HL-60 (cell line): ENCODE data around the gene MAGOH.

ENCODE experiments used
- DNase-seq, 2 experiments: peaks; one replicate each; pipeline ENCODE4 v3.0.0-alpha.2; 2010 to 2020; ENCODE audit warnings: low read depth in 1 of 2, low spot score in 1 of 2
- H3K27ac ChIP-seq: fragments of 250-450 bp; sonication (Bioruptor Pico); replicated peaks from 2 replicates; pipeline ENCODE4 v1.5.1; 2020; ENCODE audit warnings: mild to moderate bottlenecking, moderate library complexity
- H3K27me3 ChIP-seq: fragments of 250-450 bp; sonication (Bioruptor Pico); 2 replicates; pipeline ENCODE4 v1.5.1; 2021; ENCODE audit warnings: mild to moderate bottlenecking, moderate library complexity; ENCODE audit not compliant: insufficient read depth, poor library complexity, severe bottlenecking
- H3K4me3 ChIP-seq: replicated peaks from 2 replicates; pipeline ENCODE4 v1.5.1; 2011; ENCODE audit warnings: mild to moderate bottlenecking, control low read depth, low read length; ENCODE audit not compliant: insufficient read depth
- CTCF ChIP-seq: IDR thresholded peaks from one replicate; pipeline ENCODE4 v1.5.1; 2011; ENCODE audit warnings: low read length, control low read depth, inconsistent platforms; ENCODE audit not compliant: insufficient read depth
- GABPA ChIP-seq: IDR thresholded peaks from 2 replicates; pipeline ENCODE4 v1.6.1; 2012; ENCODE audit warnings: low read depth
- POLR2AphosphoS5 ChIP-seq: IDR thresholded peaks from 2 replicates; pipeline ENCODE4 v1.6.1; 2012; ENCODE audit warnings: low read depth
- REST ChIP-seq: IDR thresholded peaks from 2 replicates; pipeline ENCODE4 v1.6.1; 2012; ENCODE audit warnings: low read depth; ENCODE audit not compliant: insufficient replicate concordance
- SPI1 ChIP-seq: IDR thresholded peaks from 2 replicates; pipeline ENCODE4 v1.6.1; 2012; ENCODE audit warnings: low read depth, mild to moderate bottlenecking, borderline replicate concordance

MAGOH gene

DNA sequence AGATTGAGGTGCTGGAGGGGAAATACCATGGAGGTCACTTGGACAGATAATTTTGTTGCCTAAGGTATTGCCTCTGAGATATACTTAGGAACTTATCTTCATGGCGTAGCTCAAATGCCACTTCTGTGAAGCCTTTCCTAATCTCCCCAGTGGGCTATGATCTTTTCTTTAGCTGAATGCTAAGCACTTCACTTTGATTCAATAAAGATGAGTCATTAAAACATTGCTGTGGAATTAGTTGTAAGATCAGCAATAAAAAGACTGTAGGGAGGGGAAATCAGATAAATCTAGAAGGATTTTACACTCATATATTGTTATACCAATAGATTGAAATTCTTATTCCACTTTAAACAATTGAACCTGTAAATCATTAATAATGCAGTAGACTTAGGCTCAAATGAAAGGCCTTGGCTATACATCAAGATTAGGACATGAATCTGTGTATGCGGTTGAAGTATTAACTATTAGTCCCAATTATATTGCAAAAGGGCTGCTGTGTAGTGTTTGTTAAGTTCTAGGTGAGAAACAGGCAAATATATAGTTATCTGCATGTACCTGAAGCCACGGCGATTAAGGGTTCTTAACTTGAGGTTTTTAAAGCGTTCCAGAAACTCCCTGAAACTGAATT is 19.2 kb upstream of the MAGOH start:
- H3K27me3 ChIP-seq: no peaks in the 10 kb centered on the region
- no peak overlapping the region for H3K4me3 ChIP-seq
- H3K27ac ChIP-seq: no peak overlapping the region
- DNase-seq: no peak
- TF ChIP-seq REST (no peak), POLR2AphosphoS5 (no peak), CTCF (no peak), GABPA (no peak), SPI1 (no peak)

DNA sequence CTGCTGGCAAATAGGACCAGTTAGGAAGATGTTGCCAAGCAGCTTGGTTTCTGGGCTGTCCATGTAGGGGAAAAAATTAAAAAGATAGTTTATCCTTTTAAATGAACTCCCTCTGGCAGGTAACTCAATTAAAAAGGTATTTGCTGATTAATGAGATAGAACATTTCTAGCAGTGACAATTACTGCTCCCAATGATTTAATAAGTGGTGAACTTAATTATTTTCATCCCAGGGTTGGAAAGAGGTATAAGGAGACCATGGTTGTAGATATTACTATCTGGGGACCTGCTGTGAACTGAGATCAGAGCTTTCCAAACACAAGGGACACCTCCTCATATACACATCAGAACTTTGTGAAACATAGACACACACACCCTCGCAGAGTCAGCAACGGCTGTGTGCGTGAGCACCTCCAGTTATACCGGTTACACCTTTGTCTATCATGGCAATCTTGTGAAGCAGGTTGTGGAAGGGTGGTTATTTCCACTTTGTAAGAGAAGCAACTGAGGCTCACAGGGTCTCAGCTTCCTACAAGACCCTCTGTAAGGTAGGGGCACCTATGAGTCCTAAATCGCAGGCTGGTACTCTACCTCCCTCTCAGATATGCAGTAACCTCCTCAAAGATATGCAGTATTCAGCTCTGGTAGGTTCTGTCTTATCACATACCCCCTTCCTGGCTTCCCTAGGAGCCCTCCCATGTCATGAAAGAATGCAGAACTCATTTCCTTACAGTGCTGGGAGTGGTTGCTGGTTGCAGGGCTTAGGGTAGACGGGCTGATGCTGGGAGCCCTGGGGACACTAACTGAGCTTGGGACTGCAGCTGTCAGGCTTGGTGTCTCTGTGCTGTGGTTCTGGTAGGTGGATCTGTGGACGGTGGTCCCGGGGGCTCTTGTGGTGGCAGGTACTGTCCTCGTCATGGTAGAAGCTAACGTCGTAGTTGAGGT is 18.5 kb upstream of the MAGOH start:
- Histone ChIP-seq H3K27me3 (no peaks in the 10 kb centered on the region), H3K4me3 (no peak overlapping the region), H3K27ac (no peak overlapping the region)
- TF ChIP-seq REST (no peak), SPI1 (no peak), GABPA (no peak), POLR2AphosphoS5 (no peak), CTCF (no peak)
- DNase-seq: no peak

DNA sequence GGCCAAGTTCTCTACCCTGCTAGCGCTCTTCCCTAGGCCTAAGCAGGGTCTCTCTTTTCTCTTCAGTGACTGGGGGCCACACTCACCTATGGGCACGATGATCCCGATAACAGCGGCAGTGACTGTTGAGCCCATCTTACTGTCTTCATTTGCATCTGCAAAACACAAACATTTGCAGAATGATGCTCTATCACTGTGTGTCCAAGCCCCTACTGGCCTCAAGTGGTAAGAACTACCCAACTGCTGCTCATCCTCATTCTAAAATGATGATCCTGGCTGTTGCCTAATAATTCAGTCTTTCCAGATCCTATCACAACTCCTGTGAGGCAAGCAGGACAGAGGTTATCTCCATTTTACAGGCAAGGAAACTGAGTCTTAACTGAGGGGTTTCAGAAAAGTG is 16.7 kb upstream of the MAGOH start:
- no peak overlapping the region for H3K27ac ChIP-seq
- TF ChIP-seq GABPA: no peak
- TF ChIP-seq SPI1: no peak
- no peak for TF ChIP-seq CTCF
- no peak for TF ChIP-seq REST
- TF ChIP-seq POLR2AphosphoS5: no peak

More for the DNA sequence above, 16.7 kb upstream of the MAGOH start:
- no peak for DNase-seq
- Histone ChIP-seq H3K27me3 (no peaks in the 10 kb centered on the region), H3K4me3 (no peak overlapping the region)
